Measurements from ENCODE around the gene PLEKHO2.
A peak's percentile ranks its signal among the peaks of the same experiment; 100 is the strongest.

DNA sequence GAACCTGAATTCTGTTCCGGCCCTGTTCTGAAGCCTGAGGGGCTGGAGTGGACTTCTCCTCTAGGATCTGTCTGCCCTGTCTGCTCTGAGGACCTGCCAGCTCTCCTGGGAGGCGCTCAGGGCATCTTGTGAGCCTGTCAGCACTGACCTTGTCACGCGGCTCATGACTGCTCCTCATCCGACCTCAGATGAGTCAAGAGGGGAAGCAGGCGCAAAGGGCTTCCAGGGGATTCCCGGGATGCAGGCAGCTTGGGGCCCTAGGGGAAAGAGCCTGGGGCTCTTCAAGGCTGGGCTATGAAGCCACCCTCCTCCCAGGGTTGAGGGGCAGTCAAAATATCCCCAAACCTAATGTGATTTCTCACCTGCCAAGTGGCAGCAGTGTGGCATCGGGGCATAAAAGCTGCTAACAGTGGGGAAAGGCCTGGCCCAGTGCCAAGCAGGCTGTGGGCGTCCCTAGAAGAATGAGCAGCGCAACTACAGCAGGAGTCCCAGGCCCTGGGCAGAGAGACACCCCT lies 42.3 kb downstream of the PLEKHO2 start:
- TF ChIP-seq, protein P1, sequence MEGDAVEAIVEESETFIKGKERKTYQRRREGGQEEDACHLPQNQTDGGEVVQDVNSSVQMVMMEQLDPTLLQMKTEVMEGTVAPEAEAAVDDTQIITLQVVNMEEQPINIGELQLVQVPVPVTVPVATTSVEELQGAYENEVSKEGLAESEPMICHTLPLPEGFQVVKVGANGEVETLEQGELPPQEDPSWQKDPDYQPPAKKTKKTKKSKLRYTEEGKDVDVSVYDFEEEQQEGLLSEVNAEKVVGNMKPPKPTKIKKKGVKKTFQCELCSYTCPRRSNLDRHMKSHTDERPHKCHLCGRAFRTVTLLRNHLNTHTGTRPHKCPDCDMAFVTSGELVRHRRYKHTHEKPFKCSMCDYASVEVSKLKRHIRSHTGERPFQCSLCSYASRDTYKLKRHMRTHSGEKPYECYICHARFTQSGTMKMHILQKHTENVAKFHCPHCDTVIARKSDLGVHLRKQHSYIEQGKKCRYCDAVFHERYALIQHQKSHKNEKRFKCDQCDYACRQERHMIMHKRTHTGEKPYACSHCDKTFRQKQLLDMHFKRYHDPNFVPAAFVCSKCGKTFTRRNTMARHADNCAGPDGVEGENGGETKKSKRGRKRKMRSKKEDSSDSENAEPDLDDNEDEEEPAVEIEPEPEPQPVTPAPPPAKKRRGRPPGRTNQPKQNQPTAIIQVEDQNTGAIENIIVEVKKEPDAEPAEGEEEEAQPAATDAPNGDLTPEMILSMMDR (IDR thresholded peaks at IDR 0.05 in 4 of 5, conservative IDR thresholded peaks at IDR 0.05 in 1 of 5), result no peak
- TF ChIP-seq POLR2A (IDR thresholded peaks at IDR 0.05), result peak in 1 of 2 donors; percentile 10
